D341Med (cell line): ENCODE measurements around the gene NR0B2.
"Not testable (repeated sequence)": the region's sequence is repeated elsewhere in the genome, so short reads cannot be mapped to it uniquely, and the experiment has no call there.

Experiments used
- DNase-seq: peaks from one replicate; pipeline ENCODE4 v3.0.0; 2012; ENCODE audit warnings: low spot score

The NR0B2 gene

DNA sequence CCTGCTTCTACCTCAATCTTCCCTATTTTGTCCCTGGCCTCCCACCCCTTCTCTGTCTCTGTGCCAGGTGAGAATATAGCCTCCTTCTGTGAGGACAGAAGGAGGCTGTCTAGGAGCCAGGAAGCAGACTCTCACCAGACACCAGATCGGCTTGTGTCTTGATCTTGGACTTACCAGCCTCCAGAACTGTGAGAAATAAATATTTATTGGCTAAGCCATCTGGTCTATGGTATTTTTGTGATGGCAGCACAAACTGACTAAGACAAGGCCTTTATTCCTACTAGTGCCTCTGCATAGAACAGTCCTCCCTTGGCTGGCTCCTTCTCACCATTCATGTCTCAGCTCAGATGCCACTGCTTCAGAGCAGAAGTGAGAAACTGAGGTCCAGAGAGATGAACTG, 25.5 kb downstream of the NR0B2 start:
- no peak for DNase-seq

DNA sequence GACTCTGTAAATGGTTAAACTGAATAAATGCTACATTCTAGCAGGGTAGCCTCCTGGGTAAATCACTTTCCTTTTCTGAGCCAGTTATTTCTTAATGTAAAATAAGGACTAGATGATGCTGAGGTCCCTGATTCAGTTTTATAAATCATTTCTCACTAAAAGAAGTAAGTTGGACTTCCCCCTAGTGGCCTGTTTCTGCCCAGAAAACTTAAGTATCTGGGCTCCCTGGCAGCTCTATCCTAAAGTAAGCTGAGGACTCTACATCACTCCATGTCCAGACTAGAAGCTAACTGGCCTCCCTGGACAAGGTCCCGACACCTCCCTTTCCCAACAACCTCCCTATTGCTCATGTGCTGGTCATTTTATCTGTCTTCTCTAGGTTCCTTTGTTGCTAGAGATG, 26.6 kb downstream of the NR0B2 start:
- DNase-seq = no peak

DNA sequence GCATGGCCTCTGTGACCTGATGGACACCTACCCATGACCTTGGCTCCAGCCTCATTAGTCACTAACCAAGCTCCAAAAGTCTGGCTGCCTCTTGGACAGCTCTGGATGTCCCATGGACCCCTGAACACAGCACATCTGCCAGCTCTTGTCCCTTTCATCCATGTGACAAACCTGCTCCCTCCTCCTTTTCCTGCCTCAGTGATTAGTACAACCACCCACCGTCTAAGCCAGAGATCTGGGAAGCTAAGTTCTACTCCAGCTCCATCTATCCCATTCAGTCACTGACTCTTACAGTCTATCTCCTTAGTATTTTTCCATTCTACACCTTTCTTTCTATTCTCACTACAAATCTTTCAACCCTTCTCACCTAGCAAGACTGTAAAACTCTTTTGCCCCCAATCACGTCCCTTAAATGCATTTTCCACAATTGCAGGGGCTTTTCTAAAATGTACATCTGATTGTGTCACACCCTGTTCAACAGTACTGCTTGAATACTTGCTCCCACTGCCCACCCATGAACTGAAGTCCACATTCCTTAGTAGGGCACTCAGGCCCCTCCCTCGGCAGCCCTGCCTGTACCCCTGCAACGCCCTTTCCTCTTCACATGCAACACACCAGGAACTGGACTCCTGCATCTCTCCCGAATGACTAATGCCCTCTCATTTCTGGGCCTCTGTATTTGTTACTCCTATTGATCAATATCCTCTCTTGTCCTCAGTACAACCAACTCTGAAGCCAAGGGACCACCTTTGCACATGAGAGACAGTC, 30.9 kb downstream of the NR0B2 start:
- no peak for DNase-seq

DNA sequence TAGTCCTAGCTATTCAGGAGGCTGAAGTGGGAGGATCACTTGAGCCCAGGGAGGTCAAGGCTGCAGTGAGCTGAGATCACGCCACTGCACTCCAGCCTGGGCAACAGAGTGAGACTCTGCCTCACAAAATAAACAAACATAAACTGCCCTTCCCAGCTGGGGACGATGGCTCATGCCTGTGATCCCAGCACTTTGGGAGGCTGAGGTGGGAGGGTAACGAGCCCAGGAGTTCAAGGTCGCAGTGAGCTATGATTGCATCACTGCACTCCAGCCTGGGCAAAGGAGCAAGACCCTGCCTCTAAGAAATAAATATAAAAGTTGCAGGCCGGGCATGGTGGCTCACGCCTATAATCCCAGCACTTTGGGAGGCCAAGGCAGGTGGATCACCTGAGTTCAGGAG, 32.2 kb downstream of the NR0B2 start:
- DNase-seq = not testable (repeated sequence)

DNA sequence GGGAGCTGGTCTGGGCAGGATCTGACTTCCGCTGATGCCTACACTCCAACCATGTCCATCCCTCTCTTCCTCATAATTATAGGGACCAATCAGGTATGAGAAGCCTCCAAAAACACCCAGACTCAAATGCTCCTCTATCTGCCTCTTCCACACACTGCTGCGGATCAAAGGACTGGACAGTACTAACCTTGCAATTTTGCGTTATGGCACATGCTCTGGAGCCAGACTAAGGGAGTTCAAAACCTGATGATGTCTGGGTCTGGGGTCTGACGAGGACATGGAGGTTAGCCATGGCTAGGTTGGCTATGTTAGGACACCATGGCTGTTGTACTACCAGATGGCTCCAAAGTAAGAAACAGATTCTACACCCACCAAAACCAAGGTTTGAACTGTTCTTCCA, 34.0 kb downstream of the NR0B2 start:
- DNase-seq = no peak

DNA sequence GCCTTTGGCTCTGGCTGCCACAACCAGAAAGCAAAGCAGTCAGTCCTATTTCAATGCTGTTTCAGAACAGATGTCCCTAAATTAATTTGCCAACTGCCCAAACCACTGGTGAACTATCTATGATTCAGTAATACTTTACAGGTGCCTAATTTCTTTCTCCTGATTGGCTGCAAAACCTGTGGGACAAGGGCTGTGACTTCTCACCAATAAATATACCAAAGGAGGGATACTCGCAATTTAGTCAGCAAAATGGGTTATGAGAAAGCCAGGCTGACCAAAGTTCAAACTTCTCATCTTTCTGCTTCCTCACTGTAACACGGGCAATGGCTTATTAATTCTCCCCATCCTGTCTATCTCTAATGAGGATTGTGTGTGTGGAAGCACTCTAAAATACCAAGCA, 36.4 kb downstream of the NR0B2 start:
- DNase-seq = no peak

DNA sequence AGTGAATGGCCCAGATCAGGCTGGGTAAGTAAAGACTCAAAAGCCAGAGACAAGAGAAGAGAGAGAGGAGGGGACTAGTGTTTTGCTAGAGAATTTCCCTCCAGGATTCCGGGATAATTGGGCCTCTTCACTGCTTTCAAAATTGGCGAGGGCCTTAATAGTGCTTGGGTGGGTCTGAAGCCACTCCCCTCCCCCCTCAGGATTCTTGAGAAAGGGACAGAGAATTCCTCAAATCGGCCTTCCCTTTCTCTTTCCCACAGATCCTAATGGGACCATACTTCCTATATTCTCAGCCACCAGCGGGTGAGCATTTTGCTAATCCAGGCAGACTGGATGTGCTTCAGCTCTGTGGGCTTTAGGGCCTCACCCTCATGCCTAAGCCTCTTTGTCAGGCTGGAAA, 38.9 kb downstream of the NR0B2 start:
- no peak for DNase-seq

DNA sequence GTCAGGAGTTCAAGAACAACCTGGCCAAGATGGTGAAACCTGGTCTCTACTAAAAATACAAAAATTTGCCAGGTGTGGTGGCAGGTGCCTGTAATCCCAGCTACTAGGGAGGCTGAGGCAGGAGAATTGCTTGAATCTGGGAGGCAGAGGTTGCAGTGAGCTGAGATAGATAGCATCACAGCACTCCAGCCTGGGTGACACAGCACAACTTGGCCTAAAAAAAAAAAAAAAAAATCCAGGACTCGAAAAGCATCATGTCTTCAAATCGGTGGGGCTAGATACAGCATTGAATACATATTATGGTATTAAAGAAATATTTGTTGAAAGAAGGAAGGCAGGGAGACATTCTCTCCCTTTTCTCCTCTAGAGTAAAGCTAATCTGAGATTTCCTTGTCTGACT, 40.7 kb downstream of the NR0B2 start:
- not testable (repeated sequence) for DNase-seq

DNA sequence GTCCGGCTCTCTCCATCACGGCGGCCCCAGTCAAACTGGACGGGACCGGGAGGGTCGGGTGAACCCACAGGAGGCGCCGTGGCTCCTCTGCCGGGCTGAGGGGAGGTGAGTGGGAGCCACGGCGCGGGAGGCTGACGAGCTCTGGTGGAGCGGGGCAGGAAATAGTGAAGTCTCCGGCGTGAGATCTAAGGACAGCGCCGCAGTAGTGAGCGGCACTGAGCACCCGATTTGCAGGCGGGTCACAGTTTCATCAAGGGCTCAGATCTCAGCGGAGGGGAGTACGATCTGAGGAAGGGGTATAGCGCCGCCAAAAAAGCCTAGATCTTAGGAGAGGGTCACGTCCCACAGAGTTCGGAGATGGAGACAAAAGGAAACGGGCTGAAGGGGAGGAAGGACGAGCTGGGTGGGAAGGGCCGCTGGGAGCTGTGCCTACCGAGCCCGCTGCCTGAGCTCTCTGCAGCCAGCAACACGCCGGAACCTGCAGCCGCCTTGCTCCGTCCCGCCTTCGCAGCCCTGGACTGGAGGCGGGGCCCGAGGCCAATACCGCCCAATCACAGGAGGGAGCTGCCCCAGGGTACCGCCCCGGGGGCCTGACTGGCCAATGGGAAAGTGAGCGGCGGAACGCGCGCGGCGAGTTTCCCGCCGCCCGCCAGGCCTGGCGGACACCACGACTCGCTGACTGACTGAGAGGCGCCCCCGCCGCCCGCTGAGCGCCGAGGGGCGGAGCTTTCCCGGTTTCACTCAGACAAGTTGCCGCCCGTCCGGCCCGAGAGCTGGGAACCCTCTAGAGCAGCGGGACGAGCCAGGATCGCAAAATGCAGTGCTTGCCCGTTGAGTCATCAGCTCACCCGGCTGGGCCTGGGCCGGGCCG, 48.9 kb downstream of the NR0B2 start:
- peak; percentile 98 for DNase-seq

DNA sequence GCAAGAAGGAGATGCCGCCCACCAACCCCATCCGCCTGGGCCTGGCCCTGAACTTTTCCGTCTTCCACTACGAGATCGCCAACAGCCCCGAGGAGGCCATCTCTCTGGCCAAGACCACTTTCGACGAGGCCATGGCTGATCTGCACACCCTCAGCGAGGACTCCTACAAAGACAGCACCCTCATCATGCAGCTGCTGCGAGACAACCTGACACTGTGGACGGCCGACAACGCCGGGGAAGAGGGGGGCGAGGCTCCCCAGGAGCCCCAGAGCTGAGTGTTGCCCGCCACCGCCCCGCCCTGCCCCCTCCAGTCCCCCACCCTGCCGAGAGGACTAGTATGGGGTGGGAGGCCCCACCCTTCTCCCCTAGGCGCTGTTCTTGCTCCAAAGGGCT, 50.1 kb downstream of the NR0B2 start:
- no peak for DNase-seq

DNA sequence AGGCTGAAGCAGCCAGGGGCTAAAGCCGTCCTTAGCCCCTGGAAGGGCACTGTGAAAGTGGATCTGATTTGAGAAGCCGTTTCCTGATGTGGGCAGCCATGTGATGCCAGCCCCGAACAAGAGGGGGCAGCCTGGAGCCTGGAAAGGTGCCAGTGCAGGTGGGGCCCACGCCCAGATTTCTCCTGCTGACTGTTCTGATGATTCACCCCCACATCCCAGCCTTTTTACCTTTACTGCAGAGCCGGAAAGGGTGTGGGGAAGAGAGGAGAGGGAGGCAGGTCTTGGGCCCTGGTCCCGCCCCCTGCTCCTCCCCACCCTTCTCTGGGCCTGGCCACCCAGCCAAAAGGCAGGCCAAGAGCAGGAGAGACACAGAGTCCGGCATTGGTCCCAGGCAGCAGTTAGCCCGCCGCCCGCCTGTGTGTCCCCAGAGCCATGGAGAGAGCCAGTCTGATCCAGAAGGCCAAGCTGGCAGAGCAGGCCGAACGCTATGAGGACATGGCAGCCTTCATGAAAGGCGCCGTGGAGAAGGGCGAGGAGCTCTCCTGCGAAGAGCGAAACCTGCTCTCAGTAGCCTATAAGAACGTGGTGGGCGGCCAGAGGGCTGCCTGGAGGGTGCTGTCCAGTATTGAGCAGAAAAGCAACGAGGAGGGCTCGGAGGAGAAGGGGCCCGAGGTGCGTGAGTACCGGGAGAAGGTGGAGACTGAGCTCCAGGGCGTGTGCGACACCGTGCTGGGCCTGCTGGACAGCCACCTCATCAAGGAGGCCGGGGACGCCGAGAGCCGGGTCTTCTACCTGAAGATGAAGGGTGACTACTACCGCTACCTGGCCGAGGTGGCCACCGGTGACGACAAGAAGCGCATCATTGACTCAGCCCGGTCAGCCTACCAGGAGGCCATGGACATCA, 50.7 kb downstream of the NR0B2 start, which contains the start of gene SFN:
Gene SFN (plus strand): TSS at position 369 of the 904 bp plus-strand sequence. CDS start 64 bp downstream, at position 433.
- no peak for DNase-seq

DNA sequence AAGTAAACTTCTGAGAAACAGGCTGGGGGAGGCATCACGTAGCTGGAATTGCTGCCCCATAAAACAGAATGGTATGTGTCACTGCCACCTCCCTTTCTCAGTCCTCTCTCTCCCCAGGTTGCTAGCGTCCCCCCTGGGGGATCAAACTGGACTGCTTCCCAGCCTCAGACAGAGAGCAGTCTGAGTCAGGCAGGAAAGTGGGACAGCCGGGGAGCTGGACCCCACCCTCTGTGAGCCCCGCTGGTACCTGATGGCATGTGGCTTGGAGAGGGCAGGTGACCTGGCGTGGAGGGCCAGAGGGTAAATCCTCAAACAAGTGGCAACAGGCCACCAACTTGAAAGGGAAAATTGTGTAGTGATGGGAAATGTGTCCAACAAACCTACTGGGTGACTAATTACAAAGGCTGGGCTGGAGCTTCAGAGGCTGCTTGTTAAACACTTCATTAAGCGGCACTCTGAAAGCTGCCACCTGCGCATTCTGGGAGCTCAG, 51.8 kb downstream of the NR0B2 start:
- no peak for DNase-seq
